Transverse colon (tissue), 4 donors: ENCODE results near the gene BCAS4.

ENCODE experiments used
- CTCF ChIP-seq, 5 experiments: fragments of 200-600 bp in 3 of 5; fragments of 450-650 bp in 2 of 5; sonication (generic) in 3 of 5; IDR thresholded peaks; 1 replicate in 2 of 5; 2 replicates in 3 of 5; pipeline ENCODE4 v1.5.1; 2016 to 2017; ENCODE audit warnings: antibody characterized with exemption in 5 of 5, inconsistent platforms in 3 of 5, mild to moderate bottlenecking in 2 of 5, moderate library complexity in 1 of 5
- EP300 ChIP-seq: sonication (generic); formaldehyde crosslinking; IDR thresholded peaks from one replicate; pipeline ENCODE4 v1.6.1; 2017; ENCODE audit warnings: antibody characterized with exemption, low read depth
- POLR2A ChIP-seq: fragments of 450-650 bp; IDR thresholded peaks from one replicate; pipeline ENCODE4 v1.6.1; 2016; ENCODE audit warnings: antibody characterized with exemption, mild to moderate bottlenecking, moderate library complexity
- POLR2AphosphoS5 ChIP-seq, 3 donors: sonication (generic); formaldehyde crosslinking; IDR thresholded peaks; one replicate each; pipeline ENCODE4 v1.6.1; 2016; ENCODE audit warnings: antibody characterized with exemption in 3 of 3

DNA sequence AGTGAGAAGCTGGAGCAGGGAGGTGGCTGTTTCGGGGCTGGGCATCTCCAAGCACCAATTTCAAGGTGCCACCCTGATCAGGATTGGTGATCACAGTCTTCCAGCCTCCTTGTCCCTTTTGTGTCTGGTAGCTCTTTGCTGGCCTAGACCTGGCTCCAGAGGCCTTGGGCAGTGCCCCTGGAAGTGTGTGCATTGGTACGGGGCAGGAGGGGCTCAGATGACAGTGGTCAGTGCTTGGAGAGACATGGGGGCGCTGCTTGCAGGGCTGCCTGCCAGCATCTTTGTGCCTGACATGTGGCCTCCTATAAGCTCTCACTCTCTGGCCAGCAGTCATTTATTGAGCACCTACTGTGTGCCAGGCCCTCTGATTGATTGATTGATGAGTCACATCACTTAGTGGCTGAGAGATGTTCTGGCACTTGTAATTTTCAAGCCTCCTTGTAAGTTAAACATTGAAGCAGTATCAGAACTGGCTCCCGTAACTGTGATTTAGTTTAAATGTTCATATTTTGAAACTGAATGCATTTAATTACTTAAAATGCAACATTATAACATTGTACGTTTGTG is 61.7 kb downstream of the BCAS4 start:
- TF ChIP-seq CTCF (IDR thresholded peaks at IDR 0.05): no peak
- TF ChIP-seq EP300: no peak
- no peak for TF ChIP-seq POLR2A
- TF ChIP-seq POLR2AphosphoS5 (IDR thresholded peaks at IDR 0.05): no peak
